HL-60 (cell line): ENCODE measurements around the gene ARF5.

ENCODE experiments used
- DNase-seq, 2 experiments: peaks; one replicate each; pipeline ENCODE4 v3.0.0-alpha.2; 2010 to 2020; ENCODE audit warnings: low read depth in 1 of 2, low spot score in 1 of 2
- H3K27ac ChIP-seq: fragments of 250-450 bp; sonication (Bioruptor Pico); replicated peaks from 2 replicates; pipeline ENCODE4 v1.5.1; 2020; ENCODE audit warnings: mild to moderate bottlenecking, moderate library complexity
- H3K27me3 ChIP-seq: fragments of 250-450 bp; sonication (Bioruptor Pico); 2 replicates; pipeline ENCODE4 v1.5.1; 2021; ENCODE audit warnings: mild to moderate bottlenecking, moderate library complexity; ENCODE audit not compliant: insufficient read depth, poor library complexity, severe bottlenecking
- H3K4me3 ChIP-seq: replicated peaks from 2 replicates; pipeline ENCODE4 v1.5.1; 2011; ENCODE audit warnings: mild to moderate bottlenecking, control low read depth, low read length; ENCODE audit not compliant: insufficient read depth
- GABPA ChIP-seq: IDR thresholded peaks from 2 replicates; pipeline ENCODE4 v1.6.1; 2012; ENCODE audit warnings: low read depth
- POLR2AphosphoS5 ChIP-seq: IDR thresholded peaks from 2 replicates; pipeline ENCODE4 v1.6.1; 2012; ENCODE audit warnings: low read depth
- SPI1 ChIP-seq: IDR thresholded peaks from 2 replicates; pipeline ENCODE4 v1.6.1; 2012; ENCODE audit warnings: low read depth, mild to moderate bottlenecking, borderline replicate concordance
- TF ChIP-seq, protein P1 (sequence below): IDR thresholded peaks from 2 replicates; pipeline ENCODE4 v1.6.1; 2012; ENCODE audit warnings: low read depth; ENCODE audit not compliant: insufficient replicate concordance
- TF ChIP-seq, protein P2 (sequence below): IDR thresholded peaks from one replicate; pipeline ENCODE4 v1.5.1; 2011; ENCODE audit warnings: low read length, control low read depth, inconsistent platforms; ENCODE audit not compliant: insufficient read depth

The ARF5 gene

DNA sequence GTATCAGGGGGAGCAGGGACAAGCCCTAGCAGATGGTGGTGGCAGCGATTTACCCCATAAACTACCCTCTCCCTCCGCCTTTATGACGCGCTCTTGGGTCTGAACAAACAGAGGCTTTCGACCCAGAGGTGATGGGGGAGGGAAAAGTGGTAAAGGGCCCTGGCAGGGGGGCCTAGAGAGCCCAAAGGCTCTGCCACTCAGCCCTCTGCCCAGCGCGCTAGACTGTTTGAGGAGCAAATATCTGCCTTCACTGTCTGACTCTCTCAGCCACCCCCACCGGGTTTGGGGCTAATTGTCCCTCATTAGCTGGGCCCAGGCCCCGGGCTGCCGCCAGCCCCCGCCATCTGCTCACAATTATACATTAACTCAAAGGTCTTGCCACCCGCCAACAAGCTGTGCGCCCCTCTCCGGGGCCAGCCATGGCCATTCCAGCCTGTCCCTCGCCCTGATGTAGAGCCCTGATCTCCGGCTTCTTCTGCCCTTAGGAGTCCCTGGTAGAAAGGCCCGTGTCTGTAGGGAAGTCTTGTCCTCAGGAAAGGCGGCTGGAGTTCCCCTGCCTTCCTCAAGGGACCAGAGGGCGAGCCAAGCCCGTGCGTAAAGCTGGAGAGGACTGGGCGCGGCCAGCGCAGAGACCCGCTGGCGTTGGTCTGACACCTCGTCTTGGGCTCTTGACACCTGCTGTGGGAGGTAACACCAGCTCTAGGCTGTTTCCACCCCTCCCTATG is 31.6 kb downstream of the ARF5 start:
- Histone ChIP-seq H3K27me3 (peaks cover 48% of the 10 kb centered on the region), H3K27ac (no peak overlapping the region), H3K4me3 (no peak overlapping the region)
- no peak for DNase-seq
- TF ChIP-seq GABPA (no peak), SPI1 (no peak), POLR2AphosphoS5 (no peak)
- TF ChIP-seq, protein P1, sequence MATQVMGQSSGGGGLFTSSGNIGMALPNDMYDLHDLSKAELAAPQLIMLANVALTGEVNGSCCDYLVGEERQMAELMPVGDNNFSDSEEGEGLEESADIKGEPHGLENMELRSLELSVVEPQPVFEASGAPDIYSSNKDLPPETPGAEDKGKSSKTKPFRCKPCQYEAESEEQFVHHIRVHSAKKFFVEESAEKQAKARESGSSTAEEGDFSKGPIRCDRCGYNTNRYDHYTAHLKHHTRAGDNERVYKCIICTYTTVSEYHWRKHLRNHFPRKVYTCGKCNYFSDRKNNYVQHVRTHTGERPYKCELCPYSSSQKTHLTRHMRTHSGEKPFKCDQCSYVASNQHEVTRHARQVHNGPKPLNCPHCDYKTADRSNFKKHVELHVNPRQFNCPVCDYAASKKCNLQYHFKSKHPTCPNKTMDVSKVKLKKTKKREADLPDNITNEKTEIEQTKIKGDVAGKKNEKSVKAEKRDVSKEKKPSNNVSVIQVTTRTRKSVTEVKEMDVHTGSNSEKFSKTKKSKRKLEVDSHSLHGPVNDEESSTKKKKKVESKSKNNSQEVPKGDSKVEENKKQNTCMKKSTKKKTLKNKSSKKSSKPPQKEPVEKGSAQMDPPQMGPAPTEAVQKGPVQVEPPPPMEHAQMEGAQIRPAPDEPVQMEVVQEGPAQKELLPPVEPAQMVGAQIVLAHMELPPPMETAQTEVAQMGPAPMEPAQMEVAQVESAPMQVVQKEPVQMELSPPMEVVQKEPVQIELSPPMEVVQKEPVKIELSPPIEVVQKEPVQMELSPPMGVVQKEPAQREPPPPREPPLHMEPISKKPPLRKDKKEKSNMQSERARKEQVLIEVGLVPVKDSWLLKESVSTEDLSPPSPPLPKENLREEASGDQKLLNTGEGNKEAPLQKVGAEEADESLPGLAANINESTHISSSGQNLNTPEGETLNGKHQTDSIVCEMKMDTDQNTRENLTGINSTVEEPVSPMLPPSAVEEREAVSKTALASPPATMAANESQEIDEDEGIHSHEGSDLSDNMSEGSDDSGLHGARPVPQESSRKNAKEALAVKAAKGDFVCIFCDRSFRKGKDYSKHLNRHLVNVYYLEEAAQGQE: no peak
- TF ChIP-seq, protein P2, sequence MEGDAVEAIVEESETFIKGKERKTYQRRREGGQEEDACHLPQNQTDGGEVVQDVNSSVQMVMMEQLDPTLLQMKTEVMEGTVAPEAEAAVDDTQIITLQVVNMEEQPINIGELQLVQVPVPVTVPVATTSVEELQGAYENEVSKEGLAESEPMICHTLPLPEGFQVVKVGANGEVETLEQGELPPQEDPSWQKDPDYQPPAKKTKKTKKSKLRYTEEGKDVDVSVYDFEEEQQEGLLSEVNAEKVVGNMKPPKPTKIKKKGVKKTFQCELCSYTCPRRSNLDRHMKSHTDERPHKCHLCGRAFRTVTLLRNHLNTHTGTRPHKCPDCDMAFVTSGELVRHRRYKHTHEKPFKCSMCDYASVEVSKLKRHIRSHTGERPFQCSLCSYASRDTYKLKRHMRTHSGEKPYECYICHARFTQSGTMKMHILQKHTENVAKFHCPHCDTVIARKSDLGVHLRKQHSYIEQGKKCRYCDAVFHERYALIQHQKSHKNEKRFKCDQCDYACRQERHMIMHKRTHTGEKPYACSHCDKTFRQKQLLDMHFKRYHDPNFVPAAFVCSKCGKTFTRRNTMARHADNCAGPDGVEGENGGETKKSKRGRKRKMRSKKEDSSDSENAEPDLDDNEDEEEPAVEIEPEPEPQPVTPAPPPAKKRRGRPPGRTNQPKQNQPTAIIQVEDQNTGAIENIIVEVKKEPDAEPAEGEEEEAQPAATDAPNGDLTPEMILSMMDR: no peak

DNA sequence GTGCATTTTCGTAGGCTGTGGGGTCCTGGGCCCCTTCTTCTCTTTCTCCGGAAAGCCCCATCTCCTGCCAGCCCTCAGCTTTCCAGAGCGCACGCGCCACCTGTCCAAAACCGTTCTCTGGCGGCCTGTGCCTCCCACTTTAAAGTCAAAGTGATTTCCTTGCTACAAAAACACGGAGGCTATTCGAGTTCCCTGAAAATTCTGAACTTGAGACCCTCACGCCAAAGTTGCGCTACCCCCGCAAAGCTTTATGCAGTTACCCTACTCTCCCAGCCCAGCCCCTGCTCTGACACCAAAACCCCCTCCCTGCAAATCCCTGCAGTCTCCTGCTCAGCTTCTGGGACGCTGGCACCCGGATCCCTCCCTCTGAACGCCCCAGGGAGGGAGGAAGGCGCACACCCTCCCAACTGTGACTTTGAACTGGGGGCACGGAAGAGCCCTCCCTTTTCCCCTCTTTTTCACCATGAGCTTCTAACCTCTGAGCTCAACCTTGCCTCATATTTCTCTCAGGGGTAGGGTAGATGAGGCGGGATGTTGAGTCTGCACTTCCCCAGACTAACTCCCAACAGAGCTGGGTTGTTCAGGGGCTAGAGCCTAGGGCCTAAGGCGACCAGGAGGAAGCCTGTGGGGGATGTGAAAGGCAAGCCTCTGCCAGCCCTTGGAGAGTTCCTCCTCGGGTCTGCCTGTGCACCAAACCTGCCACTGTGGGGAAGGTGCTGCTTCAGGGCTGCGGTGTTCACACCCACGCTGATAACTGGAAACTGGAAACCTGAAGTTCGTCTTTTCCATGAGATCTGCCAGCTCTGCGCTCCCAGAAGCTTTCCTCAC is 32.4 kb downstream of the ARF5 start:
- no peak overlapping the region for H3K27ac ChIP-seq
- H3K4me3 ChIP-seq: no peak overlapping the region
- H3K27me3 ChIP-seq: peaks cover 46% of the 10 kb centered on the region
- peak; percentile 21 to 57 for DNase-seq
- TF ChIP-seq, protein P2: no peak
- TF ChIP-seq, protein P1: no peak
- no peak for TF ChIP-seq POLR2AphosphoS5
- TF ChIP-seq GABPA: no peak
- no peak; the same call in 1 of the 2 replicates for TF ChIP-seq SPI1

DNA sequence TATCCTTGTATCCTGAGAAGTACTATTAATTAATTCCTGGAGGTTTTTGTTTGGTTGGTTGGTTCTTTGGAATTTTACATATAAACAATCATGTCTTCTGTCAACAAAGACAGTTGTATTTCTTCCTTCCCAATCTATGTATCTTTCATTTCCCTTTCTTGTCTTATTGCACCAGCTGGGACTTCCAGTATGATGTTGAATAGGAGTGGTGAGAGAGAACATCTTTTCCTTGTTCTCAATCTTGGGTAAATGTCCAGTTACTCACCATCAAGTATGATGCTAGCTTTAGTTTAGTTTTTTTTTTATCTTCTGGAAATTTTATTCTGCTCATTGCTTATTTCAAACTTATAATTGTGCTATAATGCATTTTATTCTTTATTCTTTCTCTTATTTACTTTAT is 37.1 kb downstream of the ARF5 start:
- DNase-seq: no peak
- Histone ChIP-seq H3K27me3 (peaks cover 8% of the 10 kb centered on the region), H3K27ac (no peak overlapping the region), H3K4me3 (no peak overlapping the region)
- TF ChIP-seq, protein P1: no peak
- TF ChIP-seq GABPA: no peak
- no peak for TF ChIP-seq POLR2AphosphoS5
- TF ChIP-seq, protein P2: no peak
- TF ChIP-seq SPI1: no peak
